ENCODE data around the gene TOGARAM1. TPM values are rescaled to one million over a fixed set of nuclear protein-coding genes. Genes with fewer than 3 reads are reported as not detected.

Gene TOGARAM1
- total and polyA plus RNA-seq, 2 donors (not counting 3 experiments of a cell fraction or from before 2014, with no cell fraction given): 4.2 to 13.8 TPM

GRCh38 chr14:44971459-44971858 lies 9.5 kb downstream of the TOGARAM1 start:
- FAIRE-seq (no peak), DNase-seq (ENCODE audit: low read depth, low spot score) (no peak)
- Histone ChIP-seq H3K27me3 (ENCODE audit: control insufficient read depth in 2 of 2, insufficient read depth in 2 of 2, low read length in 2 of 2) (no peaks in the 10 kb centered on the region), H4K20me1 (replicated peaks; ENCODE audit: control insufficient read depth, extremely low read depth, insufficient read depth, low read length) (no peaks in the 10 kb centered on the region), H3K27ac (ENCODE audit: insufficient read depth, low read depth, low read length) (no peak overlapping the region), H3K4me1 (ENCODE audit: control insufficient read depth, extremely low read depth, insufficient read depth, low read length) (peaks cover 10% of the 10 kb centered on the region), H3K9me1 (replicated peaks; ENCODE audit: control insufficient read depth, extremely low read depth, insufficient read depth, low read length) (no peaks in the 10 kb centered on the region), H3K36me3 (ENCODE audit: control insufficient read depth in 2 of 2, extremely low read depth in 1 of 2, insufficient read depth in 2 of 2, low read length in 2 of 2) (no peaks in the 10 kb centered on the region), H3K4me2 (ENCODE audit: insufficient read depth, low read length) (no peak overlapping the region), H3K79me2 (ENCODE audit: control insufficient read depth, insufficient read depth, low read length) (peaks cover 69% of the 10 kb centered on the region), H3K9me3 (replicated peaks; ENCODE audit: control insufficient read depth, insufficient read depth, low read length) (no peaks in the 10 kb centered on the region), H3K9ac (replicated peaks; ENCODE audit: extremely low read depth, insufficient read depth, low read length) (no peak overlapping the region), H2AFZ (ENCODE audit: low read depth, low read length) (no peak overlapping the region), H3K4me3 (replicated peaks in 1 of 3; ENCODE audit: insufficient read depth in 1 of 3, low read depth in 1 of 3, low read length in 3 of 3) (no peak overlapping the region)
- no TSS peak for BruUV-seq (replicated peaks)
- CTCF ChIA-PET: no interaction called here
- TF ChIP-seq POLR2A (IDR thresholded peaks at IDR 0.05; ENCODE audit: low read depth, low read length): no peak
- no peak for TF ChIP-seq CTCF (IDR thresholded peaks at IDR 0.05; ENCODE audit: extremely low read depth in 1 of 2, insufficient read depth in 1 of 2, low read depth in 1 of 2, low read length in 2 of 2)
- TF ChIP-seq MYC (IDR thresholded peaks at IDR 0.05; ENCODE audit: low read depth, low read length): no peak
- no peak for TF ChIP-seq EZH2 (IDR thresholded peaks at IDR 0.05; ENCODE audit: borderline replicate concordance, low read depth, low read length, severe bottlenecking)
- TF ChIP-seq FOS (IDR thresholded peaks at IDR 0.05; ENCODE audit: borderline replicate concordance, insufficient read depth, low read length): no peak
- no peak for TF ChIP-seq GATA2 (IDR thresholded peaks at IDR 0.05; ENCODE audit: insufficient read depth, insufficient read length, low read depth, low read length)
- TF ChIP-seq, protein P1, sequence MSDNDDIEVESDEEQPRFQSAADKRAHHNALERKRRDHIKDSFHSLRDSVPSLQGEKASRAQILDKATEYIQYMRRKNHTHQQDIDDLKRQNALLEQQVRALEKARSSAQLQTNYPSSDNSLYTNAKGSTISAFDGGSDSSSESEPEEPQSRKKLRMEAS (IDR thresholded peaks at IDR 0.05; ENCODE audit: insufficient read depth, insufficient read length): no peak
- no peak for TF ChIP-seq POLR2AphosphoS5 (IDR thresholded peaks at IDR 0.05; ENCODE audit: insufficient read depth, low read depth, low read length)
- TF ChIP-seq JUN (IDR thresholded peaks at IDR 0.05; ENCODE audit: borderline replicate concordance, insufficient read depth, insufficient read length, low read depth): no peak
- dilution Hi-C loops (cut with MboI; ENCODE audit: extremely low pct_ligation_motif_present, low sequenced_read_pairs): no loop called here
- POLR2A ChIA-PET: no interaction called here
- intact Hi-C loops (cut with micrococcal nuclease): no loop called here

Data from endothelial cell of umbilical vein (primary cell).